Heart right ventricle (tissue), 16 donors: ENCODE data around the gene MARCO. TPM values are rescaled to one million over a fixed set of nuclear protein-coding genes. Genes with fewer than 3 reads are reported as not detected.
A peak's percentile ranks its signal among the peaks of the same experiment; 100 is the strongest.

Experiments used
- ATAC-seq, 8 donors: fragments of 200-7000 bp; cut with Tn5 transposase; one replicate each; pipeline ENCODE4 v1.9.1; 2020; ENCODE audit warnings: mild to moderate bottlenecking in 8 of 8, moderate library complexity in 8 of 8, moderate number of reproducible peaks in 1 of 8
- DNase-seq, 2 donors: peaks; one replicate each; pipeline ENCODE4 v3.0.0-alpha.2; 2020
- H3K27ac ChIP-seq, 10 donors: fragments of 200-600 bp; sonication (generic) in 2 of 10; one replicate each; pipeline versions ENCODE4 v1.5.0 to v1.8.0; 2020 to 2022; ENCODE audit warnings: mild to moderate bottlenecking in 3 of 10
- H3K27me3 ChIP-seq, 7 donors: fragments of 200-600 bp; one replicate each; pipeline ENCODE4 v1.8.0; 2021 to 2022; ENCODE audit warnings: mild to moderate bottlenecking in 2 of 7
- H3K36me3 ChIP-seq, 9 donors: fragments of 200-600 bp; sonication (generic) in 1 of 9; one replicate each; pipeline versions ENCODE4 v1.5.0 to v1.8.0; 2020 to 2022; ENCODE audit warnings: mild to moderate bottlenecking in 2 of 9
- H3K4me1 ChIP-seq, 9 donors: fragments of 200-600 bp; sonication (generic) in 1 of 9; one replicate each; pipeline versions ENCODE4 v1.5.0 to v1.8.0; 2020 to 2022; ENCODE audit warnings: mild to moderate bottlenecking in 4 of 9
- H3K4me3 ChIP-seq, 10 donors: fragments of 200-600 bp; sonication (generic) in 2 of 10; one replicate each; pipeline versions ENCODE4 v1.5.0 to v1.8.0; 2020 to 2022; ENCODE audit warnings: mild to moderate bottlenecking in 7 of 10, moderate library complexity in 2 of 10
- H3K9me3 ChIP-seq, 11 donors: fragments of 200-600 bp in 10 of 11; sonication (generic) in 2 of 11; one replicate each; pipeline versions ENCODE4 v1.5.0 to v1.8.0; 2013 to 2022; ENCODE audit warnings: mild to moderate bottlenecking in 2 of 11, control low read depth in 1 of 11, moderate library complexity in 1 of 11
- WGBS, 2 donors: extraction: QIAGEN DNeasy Blood & Tissue Kit; methylation state at CpG; one replicate each; pipeline ENCODE4 v1.1.7; 2013; ENCODE audit warnings: inconsistent platforms in 1 of 2; 5-methylcytosine and 5-hydroxymethylcytosine counted together
- intact Hi-C, 10 donors: fragments of 100-400 bp; cut with DNase I; formaldehyde crosslinking; loops; one replicate each; pipeline versions ENCODE4 v1.11.1 to v1.14.2; 2022
- polyA plus RNA-seq, 2 donors: library from polyadenylated mRNA; stranded (reverse); fragments of 200-250 nt; gene quantifications; one replicate each; pipeline ENCODE4 v1.2.3, GENCODE V29; 2013
- total RNA-seq, 10 donors: library from RNA; stranded (reverse); fragmentation: NEBNext Ultra II Directional in 3 of 10; extraction: Animal tissue kit (Norgen Biotek cat#: 25700) in 3 of 10; gene quantifications; one replicate each; pipeline versions ENCODE4 v1.2.1 to v1.2.4, GENCODE V29; 2021 to 2023
- TF ChIP-seq, protein P1 (sequence below), 9 donors: fragments of 200-600 bp; sonication (generic) in 2 of 9; IDR thresholded peaks; one replicate each; pipeline versions ENCODE4 v1.5.0 to v1.8.0; 2021 to 2022; ENCODE audit warnings: antibody characterized with exemption in 9 of 9, mild to moderate bottlenecking in 5 of 9, moderate library complexity in 1 of 9
- donor health status: Arrhythmogenic right ventricular cardiomyopathy.
- donor health status: ischemic (EF 13 %, LVEDD 7.1; RV severe dilation, severe dysfunction).
- donor health status: healthy with polysubstance abuse.
- donor health status: DM: no; HTN: yes; CAD: no.
- donor health status: DM: no; HTN: no; CAD: no.
- donor health status: ischemic (EF 25% LVEDD 6.9; RV normal size, moderate dysfunction).
- donor health status: ischemic (EF 25% LVEDD 5.7; RV mildly dilated, moderate dysfunction).
- donor health status: healthy.
- donor health status: DM: yes; HTN: yes; CAD: no.
- donor health status: Ischemic cardiomyopathy.
- donor health status: ischemic (EF 35%, LVEDD 5.7; RV mildly dilated, moderate dysfunction).
- donor health status: nonischemic (EF 11% LVEDD 7.7; RV severe dilation, severe dysfunction).
- donor health status: DM: yes; HTN: yes; CAD: no.
- donor health status: PGD.
- donor health status: ischemic (EF 29% LVEDD 5.4; RV normal size, mild dysfunction).
- donor health status: nonischemic (EF 23%, LVEDD 6.1; RV moderate dilation, normal function).

Gene MARCO
- total and polyA plus RNA-seq, 12 donors: 0.47 to 31.2 (median 3.2) TPM

DNA sequence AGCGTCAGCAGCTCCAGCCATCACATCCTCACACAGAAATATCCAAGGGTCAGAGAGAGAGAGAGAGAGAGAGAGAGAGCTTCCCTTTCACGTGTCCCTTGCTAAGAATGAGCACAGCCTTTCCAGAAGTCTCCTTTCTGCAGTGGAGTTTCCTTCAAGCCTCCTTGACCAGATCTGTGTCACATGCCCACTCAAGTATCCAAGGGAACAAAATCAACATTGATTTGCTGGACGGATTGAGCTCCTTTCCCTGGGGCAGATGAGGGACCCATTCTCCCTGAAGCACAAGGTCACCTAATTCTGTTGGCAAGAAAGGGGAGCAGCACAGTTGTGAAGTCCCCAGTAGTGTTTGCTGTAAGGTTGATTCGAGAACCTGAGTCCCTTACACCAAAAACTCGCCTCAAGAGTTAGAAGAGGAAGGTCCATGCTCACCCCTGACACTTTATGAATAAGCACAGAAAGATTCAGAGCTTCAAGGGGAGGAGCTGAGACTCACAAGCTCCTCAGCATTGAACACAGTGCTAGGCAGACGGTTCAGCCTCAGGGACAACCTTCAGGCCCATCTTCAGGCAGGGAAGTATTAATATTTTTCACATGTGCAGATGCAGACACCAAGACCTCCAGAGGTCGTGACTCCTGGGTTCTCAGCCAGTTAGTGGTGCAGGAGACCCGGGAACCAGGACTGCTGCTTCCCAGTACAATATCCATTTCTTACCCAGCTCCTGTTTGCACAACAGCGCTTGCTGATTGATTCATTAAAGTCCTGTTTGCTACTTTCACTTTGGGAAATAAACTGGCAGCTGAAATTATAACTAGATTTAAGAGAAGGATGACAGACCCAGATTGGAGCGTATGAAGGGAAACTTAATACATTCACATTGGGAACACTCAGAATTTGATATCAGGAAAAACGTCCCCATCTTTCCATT is 38.2 kb upstream of the MARCO start:
- H3K4me3 ChIP-seq: no peak overlapping the region
- H3K9me3 ChIP-seq: no peaks in the 10 kb centered on the region
- ATAC-seq: peak in 1 of 8 donors; percentile 10
- intact Hi-C loops: no loop called here
- H3K36me3 ChIP-seq: no peaks in the 10 kb centered on the region
- H3K27ac ChIP-seq: no peak overlapping the region
- 66% methylated on average over 11 of the region's 11 CpGs for WGBS, 2 donors
- TF ChIP-seq, protein P1, sequence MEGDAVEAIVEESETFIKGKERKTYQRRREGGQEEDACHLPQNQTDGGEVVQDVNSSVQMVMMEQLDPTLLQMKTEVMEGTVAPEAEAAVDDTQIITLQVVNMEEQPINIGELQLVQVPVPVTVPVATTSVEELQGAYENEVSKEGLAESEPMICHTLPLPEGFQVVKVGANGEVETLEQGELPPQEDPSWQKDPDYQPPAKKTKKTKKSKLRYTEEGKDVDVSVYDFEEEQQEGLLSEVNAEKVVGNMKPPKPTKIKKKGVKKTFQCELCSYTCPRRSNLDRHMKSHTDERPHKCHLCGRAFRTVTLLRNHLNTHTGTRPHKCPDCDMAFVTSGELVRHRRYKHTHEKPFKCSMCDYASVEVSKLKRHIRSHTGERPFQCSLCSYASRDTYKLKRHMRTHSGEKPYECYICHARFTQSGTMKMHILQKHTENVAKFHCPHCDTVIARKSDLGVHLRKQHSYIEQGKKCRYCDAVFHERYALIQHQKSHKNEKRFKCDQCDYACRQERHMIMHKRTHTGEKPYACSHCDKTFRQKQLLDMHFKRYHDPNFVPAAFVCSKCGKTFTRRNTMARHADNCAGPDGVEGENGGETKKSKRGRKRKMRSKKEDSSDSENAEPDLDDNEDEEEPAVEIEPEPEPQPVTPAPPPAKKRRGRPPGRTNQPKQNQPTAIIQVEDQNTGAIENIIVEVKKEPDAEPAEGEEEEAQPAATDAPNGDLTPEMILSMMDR (IDR thresholded peaks at IDR 0.05): no peak
- no peak for DNase-seq
- H3K27me3 ChIP-seq: peaks cover 0 to 12% (median 0%) of the 10 kb centered on the region in 7 donors
- H3K4me1 ChIP-seq: peaks cover 0 to 24% (median 0%) of the 10 kb centered on the region in 9 donors

DNA sequence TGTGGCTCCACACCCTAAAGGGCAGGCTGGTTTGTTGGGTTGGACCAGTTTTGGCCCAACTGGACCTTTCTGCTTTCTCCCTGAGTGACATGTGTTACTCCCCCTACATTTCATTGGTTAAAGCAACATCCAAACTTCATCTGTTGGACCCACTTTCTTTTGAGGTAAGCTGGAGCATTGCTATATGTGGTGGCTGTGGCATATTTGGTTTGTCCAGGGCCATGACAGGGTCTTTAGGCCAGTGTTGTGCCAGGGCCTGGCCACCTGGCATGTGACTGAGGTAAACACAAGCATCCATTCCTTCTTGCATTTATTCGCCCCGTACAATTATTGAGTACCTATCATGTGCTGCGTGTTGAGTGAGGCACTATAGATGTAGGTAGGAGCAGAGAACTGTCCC is 36.8 kb upstream of the MARCO start:
- peaks cover 0 to 24% (median 0%) of the 10 kb centered on the region in 9 donors for H3K4me1 ChIP-seq
- H3K27ac ChIP-seq: no peak overlapping the region
- TF ChIP-seq, protein P1 (IDR thresholded peaks at IDR 0.05): no peak
- H3K9me3 ChIP-seq: peaks cover 0 to 2% (median 0%) of the 10 kb centered on the region in 11 donors
- peaks cover 0 to 13% (median 0%) of the 10 kb centered on the region in 7 donors for H3K27me3 ChIP-seq
- ATAC-seq (no peak), DNase-seq (no peak)
- intact Hi-C loops: no loop called here
- H3K36me3 ChIP-seq: no peaks in the 10 kb centered on the region
- H3K4me3 ChIP-seq: no peak overlapping the region
- 87 to 93% methylated on average over 3 of the region's 3 CpGs for WGBS, 2 donors

DNA sequence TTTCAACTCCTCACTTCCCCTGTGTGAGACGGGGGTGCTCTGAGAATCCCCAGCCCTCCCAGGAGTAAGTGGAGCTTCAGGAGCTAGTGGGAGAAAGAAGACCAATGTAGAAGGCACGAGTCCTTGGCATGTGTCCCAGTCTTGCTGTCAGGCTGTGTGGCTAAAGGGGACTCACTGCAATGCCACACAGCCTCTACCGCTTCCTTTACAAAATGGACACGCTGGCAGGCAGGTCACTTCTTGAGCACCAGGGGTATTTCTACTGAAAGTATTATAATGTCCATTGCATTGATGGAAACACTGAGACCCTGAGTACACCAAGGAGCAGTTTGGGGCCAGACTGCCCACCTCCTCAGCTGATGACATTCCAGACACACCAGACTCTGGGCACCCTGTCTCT is 35.8 kb upstream of the MARCO start:
- Histone ChIP-seq H3K27me3 (peaks cover 0 to 17% (median 0%) of the 10 kb centered on the region in 7 donors), H3K4me1 (peaks cover 0 to 24% (median 0%) of the 10 kb centered on the region in 9 donors), H3K9me3 (peaks cover 0 to 4% (median 0%) of the 10 kb centered on the region in 11 donors), H3K27ac (no peak overlapping the region), H3K36me3 (no peaks in the 10 kb centered on the region), H3K4me3 (no peak overlapping the region)
- DNase-seq (no peak), ATAC-seq (no peak)
- intact Hi-C loops: no loop called here
- WGBS, 2 donors: 76 to 77% methylated on average over 4 of the region's 4 CpGs
- TF ChIP-seq, protein P1 (IDR thresholded peaks at IDR 0.05): no peak

DNA sequence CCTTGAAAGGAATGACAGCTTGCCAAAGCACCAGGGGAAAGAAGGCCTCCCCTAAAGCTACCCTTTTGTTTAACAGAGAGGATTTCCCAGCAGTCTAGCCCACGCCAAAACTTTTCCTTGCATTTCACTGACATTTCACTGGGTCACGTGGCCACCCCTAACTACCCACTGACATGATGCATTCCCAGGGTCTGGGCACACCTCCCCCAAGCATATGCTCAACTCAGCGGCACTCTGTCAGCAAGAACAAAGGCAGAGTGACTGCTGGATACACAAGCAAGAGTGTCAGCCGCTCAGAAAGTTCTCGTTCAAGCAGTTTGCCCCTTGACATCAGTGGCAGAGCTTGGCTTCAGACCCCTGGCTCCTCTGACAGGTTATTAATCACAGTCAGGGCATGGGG is 34.2 kb upstream of the MARCO start:
- ATAC-seq (no peak), DNase-seq (no peak)
- peaks cover 0 to 9% (median 0%) of the 10 kb centered on the region in 7 donors for H3K27me3 ChIP-seq
- no peak overlapping the region for H3K4me3 ChIP-seq
- peaks cover 0 to 14% (median 0%) of the 10 kb centered on the region in 9 donors for H3K4me1 ChIP-seq
- no peak overlapping the region for H3K27ac ChIP-seq
- peaks cover 0 to 4% (median 0%) of the 10 kb centered on the region in 11 donors for H3K9me3 ChIP-seq
- 28 to 50% methylated on average over 5 of the region's 5 CpGs for WGBS, 2 donors
- TF ChIP-seq, protein P1 (IDR thresholded peaks at IDR 0.05): no peak
- intact Hi-C loops: no loop called here
- no peaks in the 10 kb centered on the region for H3K36me3 ChIP-seq
